SW 1271 (cell line): ENCODE measurements around the gene NECTIN1.
A peak's percentile ranks its signal among the peaks of the same experiment; 100 is the strongest.

Experiments
- DNase-seq, 2 experiments: peaks; one replicate each; lab custom pipeline; 2025; lab: John Stamatoyannopoulos, UW

The NECTIN1 gene

GRCh38 chr11:119728651-119729580 is at the start of gene NECTIN1:
TSS of gene NECTIN1 (minus strand) at chr11:119729200. CDS start at chr11:119728553, 647 bp downstream.
- DNase-seq = peak; percentile 37 to 81

- DNase-seq = no peak
Measured at GRCh38 chr11:119778391-119779194, 49.6 kb upstream of the NECTIN1 start.

DNA sequence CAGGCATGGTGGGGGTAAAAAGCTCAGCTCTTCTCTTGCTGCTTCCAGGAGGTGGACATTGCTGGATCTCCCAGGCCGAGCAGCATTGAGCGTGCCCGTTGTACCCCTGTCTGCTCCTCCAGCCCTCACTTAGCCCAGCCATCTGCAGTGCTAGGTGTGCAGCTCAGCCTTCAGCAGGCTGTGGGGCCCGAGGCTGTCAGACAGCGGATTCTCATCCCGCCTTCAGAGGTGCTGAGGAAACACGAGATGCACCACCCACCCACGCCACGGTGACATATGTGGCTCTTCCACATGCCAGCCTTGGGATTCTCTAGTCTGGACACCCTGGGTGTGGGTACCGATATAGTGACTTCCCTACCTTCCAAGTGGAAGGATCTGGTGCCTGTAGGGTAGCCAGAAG is 48.9 kb upstream of the NECTIN1 start:
- no peak for DNase-seq

DNA sequence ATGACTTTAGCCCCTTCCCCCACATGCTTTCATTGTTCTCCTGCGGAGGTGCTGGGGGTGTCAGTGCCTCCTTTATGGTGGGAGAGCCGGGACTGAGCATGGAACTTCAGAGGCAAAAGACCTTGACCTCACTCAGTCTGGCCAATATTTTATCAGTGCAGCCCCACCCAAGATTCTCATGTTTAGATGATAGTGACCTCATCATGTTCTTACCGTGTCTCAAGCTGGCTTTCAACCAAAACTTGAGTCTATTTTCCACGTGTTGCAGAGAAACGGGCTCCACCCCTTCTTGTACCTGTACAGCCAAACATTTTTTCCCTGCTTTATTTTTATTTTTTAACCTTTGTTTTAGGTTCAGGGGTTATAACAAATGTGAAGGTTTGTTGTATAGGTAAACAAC is 47.7 kb upstream of the NECTIN1 start:
- no peak for DNase-seq

GRCh38 chr11:119776031-119776636 is 47.1 kb upstream of the NECTIN1 start:
- no peak for DNase-seq

GRCh38 chr11:119774172-119774763 is 45.3 kb upstream of the NECTIN1 start:
- no peak for DNase-seq

DNA sequence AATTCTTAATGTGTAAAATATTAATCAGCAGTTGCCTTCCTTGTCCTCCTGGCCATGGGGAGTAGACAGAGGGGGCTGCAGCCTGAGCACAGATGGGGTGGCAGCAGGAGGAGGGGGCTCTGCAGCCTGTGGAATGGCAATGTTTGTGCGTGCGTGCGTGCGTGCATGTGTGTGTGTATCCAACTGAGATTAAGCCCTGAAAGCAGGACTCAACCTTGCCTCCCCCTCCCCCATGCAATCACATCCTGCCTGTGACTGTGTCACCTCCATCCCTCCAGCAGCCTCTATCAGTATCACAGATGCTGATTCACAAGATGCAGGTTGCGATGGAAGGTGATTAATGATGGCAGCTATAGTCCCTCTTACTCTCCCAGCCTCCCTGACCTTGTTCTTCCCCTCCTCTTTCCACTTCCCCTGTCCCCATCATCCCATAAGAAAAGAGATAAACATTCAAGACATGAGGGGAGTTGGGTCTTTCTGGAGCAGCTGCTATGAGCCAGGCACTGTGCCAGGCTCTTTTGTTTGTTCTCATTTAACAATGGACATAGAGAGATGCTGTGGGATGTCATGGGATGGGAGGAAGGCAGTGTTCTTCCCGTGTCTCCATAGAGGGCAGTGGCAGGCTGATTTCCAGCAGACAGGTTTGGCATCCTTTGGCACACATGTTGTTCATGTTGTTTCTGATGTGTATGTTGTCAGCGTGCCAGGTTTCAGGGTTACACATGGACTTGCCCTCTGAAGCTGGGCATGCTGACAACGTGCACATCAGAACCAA is 43.8 kb upstream of the NECTIN1 start:
- DNase-seq = no peak

- no peak for DNase-seq
Measured at GRCh38 chr11:119772076-119772475, 43.1 kb upstream of the NECTIN1 start.

- DNase-seq = no peak
Measured at GRCh38 chr11:119771172-119771770, 42.3 kb upstream of the NECTIN1 start.

- DNase-seq = no peak
Measured at GRCh38 chr11:119765628-119766027, 36.6 kb upstream of the NECTIN1 start.

GRCh38 chr11:119764108-119764868 is 35.3 kb upstream of the NECTIN1 start:
- DNase-seq = no peak

DNA sequence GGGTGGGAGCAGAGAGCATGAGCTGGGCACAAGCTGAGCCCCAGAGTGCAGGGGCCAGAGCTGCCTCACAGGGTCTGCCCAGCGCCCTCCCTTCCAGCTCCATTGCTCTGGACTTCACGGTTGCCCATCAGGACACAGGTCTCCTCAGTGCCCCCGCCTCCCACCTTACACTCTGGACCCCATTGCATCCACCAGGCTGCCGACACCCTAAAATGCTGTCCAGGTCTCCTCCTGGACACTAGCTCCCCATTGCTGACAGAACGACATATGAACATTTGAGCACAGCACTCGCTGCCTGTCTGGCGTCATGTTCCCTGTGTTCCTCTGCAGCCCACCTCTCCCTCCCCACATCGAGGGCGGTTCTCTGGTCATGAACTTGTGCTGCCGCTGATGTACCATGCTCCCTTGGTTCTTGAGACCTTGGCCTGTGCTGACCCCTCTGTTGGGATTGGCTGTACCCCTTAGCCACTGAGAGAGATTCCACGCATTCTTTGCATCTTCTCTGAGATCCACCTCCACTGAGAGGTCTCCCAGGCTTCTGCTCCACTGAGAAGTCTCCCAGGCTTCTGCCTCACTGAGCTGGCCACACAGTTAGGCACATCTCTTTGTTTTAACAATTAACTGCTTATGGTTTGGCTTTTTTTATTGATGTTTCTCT is 34.2 kb upstream of the NECTIN1 start:
- no peak for DNase-seq

DNA sequence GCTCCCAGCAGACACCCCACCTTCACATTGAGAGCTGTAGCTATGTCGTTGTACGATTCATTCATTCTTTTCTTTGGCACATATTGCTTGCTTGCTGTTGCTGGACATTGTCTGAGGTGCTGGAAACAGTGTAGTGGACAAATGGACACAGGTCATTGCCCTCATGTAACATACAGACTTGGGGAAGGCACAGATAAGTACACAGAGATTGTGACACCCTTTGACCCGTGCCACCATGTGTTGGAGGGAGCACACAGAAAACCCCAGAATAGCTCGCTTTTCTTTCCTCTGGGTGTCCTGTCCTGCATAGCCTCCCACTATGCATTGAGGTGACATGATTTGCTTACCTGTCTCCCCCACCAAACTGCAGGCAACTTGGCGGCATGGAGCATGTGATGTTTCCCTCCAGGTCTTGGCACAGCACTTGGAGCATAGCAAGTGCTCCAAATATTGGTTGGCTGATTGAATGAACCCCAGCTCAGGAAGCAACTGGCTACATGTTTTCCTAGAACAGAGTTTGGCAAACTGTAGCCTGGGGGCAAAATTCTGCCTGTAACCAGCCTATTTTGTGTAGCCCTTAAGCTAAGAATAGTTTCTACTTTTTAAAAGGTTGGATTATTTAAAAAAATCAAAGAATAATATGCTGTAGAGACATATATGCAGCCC is 30.9 kb upstream of the NECTIN1 start:
- no peak for DNase-seq

DNA sequence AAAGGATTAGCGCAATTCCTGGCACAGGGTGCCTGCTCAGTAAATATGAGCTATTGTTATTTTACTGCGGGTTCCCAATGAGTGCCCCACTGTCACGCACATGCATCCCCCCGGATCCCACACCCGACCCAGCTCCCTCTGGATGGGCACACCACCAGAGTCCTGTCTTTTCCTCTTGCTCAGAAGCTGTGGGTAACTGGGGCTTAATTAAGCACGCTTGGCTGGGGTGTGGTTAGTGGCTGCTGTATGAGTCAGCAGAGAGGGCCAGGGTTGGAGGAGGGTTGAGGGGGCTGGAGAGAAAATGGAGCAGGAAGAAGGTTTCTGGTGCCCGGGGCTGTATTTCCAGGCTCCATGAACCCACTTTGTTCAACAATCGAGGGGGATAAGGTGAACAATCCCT is 30.3 kb upstream of the NECTIN1 start:
- peak in 1 of 2 experiments; percentile 5 for DNase-seq

GRCh38 chr11:119758291-119758690 is 29.3 kb upstream of the NECTIN1 start:
- DNase-seq = no peak

- DNase-seq = no peak
Measured at GRCh38 chr11:119757378-119757777, 28.4 kb upstream of the NECTIN1 start.

DNA sequence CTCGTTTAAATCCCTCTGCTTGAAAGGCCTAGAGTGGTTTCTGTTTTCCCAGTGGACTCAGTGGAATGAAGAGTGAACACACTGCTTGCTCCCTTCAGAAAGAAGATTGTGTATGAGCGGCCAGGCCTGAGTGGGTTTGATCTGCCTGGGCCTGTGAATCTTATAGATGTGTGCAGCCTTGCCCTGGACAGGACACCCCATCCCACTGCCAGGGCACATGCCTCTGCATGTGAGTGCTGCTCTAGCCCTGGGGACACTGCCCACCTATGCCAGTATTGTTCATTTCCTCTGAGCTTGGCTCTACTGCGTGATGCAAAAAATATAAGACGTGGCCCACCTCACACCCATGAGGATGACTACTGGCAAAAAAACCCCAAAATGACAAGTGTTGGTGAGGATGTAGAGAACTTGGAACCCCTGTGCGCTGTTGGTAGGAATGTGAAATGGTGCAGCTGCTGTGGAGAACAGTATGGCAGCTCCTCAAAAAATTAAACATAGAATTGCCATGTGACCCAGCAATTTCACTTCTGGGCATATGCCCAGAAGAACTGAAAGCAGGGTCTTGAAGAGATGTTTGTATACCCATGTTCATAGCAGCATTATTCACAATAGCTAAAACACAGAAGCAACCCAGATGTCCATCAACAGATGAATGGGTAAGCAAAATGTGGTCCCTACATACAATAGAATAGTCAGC is 27.3 kb upstream of the NECTIN1 start:
- DNase-seq = no peak

DNA sequence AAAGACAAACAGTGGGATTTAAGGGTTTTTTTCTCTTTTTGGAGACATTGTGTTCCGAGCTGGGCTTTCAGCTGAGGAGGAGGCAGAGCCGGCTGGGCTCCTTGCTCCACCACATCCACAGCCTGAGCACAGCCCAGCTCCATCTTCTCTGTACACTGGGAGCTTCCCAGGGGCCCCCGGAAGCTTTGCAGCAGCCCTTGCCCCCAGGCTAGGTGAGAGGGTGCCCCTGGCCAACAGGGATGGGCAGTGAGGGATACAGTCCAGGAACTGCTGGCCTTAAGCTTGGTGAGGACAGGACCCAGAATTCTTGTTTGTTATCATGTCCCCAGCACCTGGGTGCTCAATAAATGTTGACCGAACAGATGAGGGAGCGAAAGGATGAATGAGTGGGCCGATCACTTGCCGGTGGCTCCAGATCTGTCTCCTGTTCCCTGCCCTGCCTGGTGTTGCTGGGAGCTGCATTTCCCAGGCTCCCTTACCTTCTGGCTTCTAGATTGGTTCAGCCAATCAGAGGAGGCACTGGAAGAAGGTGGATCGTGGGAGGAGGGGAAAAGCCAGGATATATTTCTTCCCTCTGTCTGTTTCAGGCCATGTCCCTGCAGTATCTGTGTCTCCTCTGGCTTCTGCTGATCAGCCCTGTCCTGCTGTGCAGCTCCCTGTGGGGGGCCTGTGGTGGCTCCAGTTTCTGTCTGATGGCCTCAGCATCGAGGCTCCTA is 26.5 kb upstream of the NECTIN1 start:
- DNase-seq = no peak
